CD4-positive, alpha-beta T cell (primary cell): ENCODE results near the gene CHKA. TPM values are rescaled to one million over a fixed set of nuclear protein-coding genes. Genes with fewer than 3 reads are reported as not detected.

Experiments used
- ATAC-seq: fragments of 200-7000 bp; cut with Tn5 transposase; one replicate; pipeline ENCODE4 v1.10.0; 2022; ENCODE audit warnings: mild to moderate bottlenecking; ENCODE audit not compliant: poor library complexity
- CTCF ChIA-PET: fragments of 350-600 bp; sonication (Branson Sonifier 250); formaldehyde crosslinking; loops from one replicate; lab custom pipeline; 2021; ENCODE audit warnings: antibody characterized with exemption, inconsistent platforms; lab: Charles Lee
- POLR2A ChIA-PET: fragments of 350-600 bp; sonication (Branson Sonifier 250); formaldehyde crosslinking; loops from one replicate; lab custom pipeline; 2021; ENCODE audit warnings: antibody characterized with exemption, inconsistent platforms; lab: Charles Lee
- DNase-seq, 14 experiments: peaks; one replicate each; pipeline ENCODE4 v3.0.0-alpha.2; 2013 to 2020; ENCODE audit warnings: mixed read lengths in 2 of 14
- H3K27ac ChIP-seq, 2 donors: one replicate each; pipeline versions ENCODE4 v1.5.1 to v1.7.0; 2013; ENCODE audit warnings: low read length in 2 of 2, low read depth in 1 of 2, mild to moderate bottlenecking in 1 of 2
- H3K27me3 ChIP-seq, 2 experiments: 1 replicate in 1 of 2; 2 replicates in 1 of 2; pipeline versions ENCODE4 v1.6.1 to v1.7.0; 2013; ENCODE audit warnings: low read length in 2 of 2, control low read depth in 1 of 2, mild to moderate bottlenecking in 1 of 2, moderate library complexity in 1 of 2; ENCODE audit not compliant: insufficient read depth in 2 of 2, control insufficient read depth in 1 of 2
- H3K36me3 ChIP-seq: one replicate; pipeline ENCODE4 v1.6.1; 2013; ENCODE audit warnings: low read length, control low read depth; ENCODE audit not compliant: insufficient read depth
- H3K4me1 ChIP-seq: one replicate; pipeline ENCODE4 v1.6.1; 2013; ENCODE audit warnings: low read length, control low read depth; ENCODE audit not compliant: insufficient read depth
- H3K4me3 ChIP-seq: one replicate; pipeline ENCODE4 v1.5.1; 2013; ENCODE audit warnings: mild to moderate bottlenecking, low read length, moderate library complexity
- H3K9me3 ChIP-seq, 2 experiments: 1 replicate in 1 of 2; 2 replicates in 1 of 2; pipeline versions ENCODE4 v1.6.1 to v1.7.0; 2013; ENCODE audit warnings: low read length in 2 of 2, mild to moderate bottlenecking in 2 of 2, control low read depth in 1 of 2, moderate library complexity in 1 of 2; ENCODE audit not compliant: control insufficient read depth in 1 of 2, insufficient read depth in 1 of 2
- H3K27ac Mint-ChIP-seq: one replicate; pipeline ENCODE4 v1.8.0; 2020; ENCODE audit warnings: mixed read lengths
- H3K27me3 Mint-ChIP-seq: one replicate; pipeline ENCODE4 v1.8.0; 2021; ENCODE audit warnings: mixed read lengths
- H3K36me3 Mint-ChIP-seq: one replicate; pipeline ENCODE4 v1.8.0; 2021; ENCODE audit warnings: low read depth, mixed read lengths
- H3K4me1 Mint-ChIP-seq: one replicate; pipeline ENCODE4 v1.8.0; 2021; ENCODE audit warnings: low read depth, mixed read lengths
- H3K4me3 Mint-ChIP-seq: one replicate; pipeline ENCODE4 v1.8.0; 2020; ENCODE audit warnings: mild to moderate bottlenecking, mixed read lengths
- H3K9me3 Mint-ChIP-seq: one replicate; pipeline ENCODE4 v1.8.0; 2020; ENCODE audit warnings: mixed read lengths
- intact Hi-C, 2 experiments: fragments of 100-400 bp; cut with DNase I in 1 of 2; cut with micrococcal nuclease in 1 of 2; formaldehyde crosslinking; loops; one replicate each; pipeline versions ENCODE4 v1.15.1 to v1.9.0; 2023 to 2025; cut with DNase I, micrococcal nuclease
- total RNA-seq, 174 experiments: library from RNA in 2 of 174; stranded (reverse) in 2 of 174; gene quantifications; one replicate each; pipeline ENCODE4 v1.2.3 and lab custom pipeline; 2021 to 2026
- TF ChIP-seq, protein P1 (sequence below): fragments of 200-600 bp; IDR thresholded peaks from one replicate; pipeline ENCODE4 v1.8.0; 2022; ENCODE audit warnings: antibody characterized with exemption, mild to moderate bottlenecking

The CHKA gene
- total RNA-seq, 2 experiments from 2014 or later, result 30.1 to 31.4 TPM

DNA sequence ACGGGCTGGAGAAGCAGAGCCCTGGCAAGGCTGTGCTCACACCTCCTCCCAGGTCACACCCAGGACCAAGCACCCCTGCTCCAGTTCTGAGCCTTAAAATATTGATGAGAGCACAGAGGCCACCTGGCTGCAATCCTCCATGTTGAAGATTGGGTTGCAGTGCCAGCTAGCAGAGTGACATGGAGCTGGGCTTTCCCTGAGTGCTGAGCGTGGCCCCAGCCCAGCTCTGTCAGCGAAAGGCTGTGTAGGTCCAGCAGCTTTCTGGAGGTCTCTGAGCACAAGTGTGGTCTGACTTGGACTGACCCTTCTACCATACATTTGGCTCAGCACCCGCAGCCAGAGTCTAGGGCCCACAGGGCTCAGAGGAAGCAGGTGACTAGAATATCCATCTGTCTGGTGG is 4.0 kb upstream of the CHKA start:
- intact Hi-C loops, result loop anchor here in 1 of 2 experiments (10.0 kb wide), 1 partner anchor 80 kb away; no protein-coding TSS in a partner anchor
- peaks cover 14 to 26% of the 10 kb centered on the region in 2 experiments for H3K27me3 ChIP-seq
- POLR2A ChIA-PET, result no interaction called here
- ATAC-seq (no peak), DNase-seq (no peak)
- H3K9me3 ChIP-seq, result peaks cover 0 to 7% of the 10 kb centered on the region in 2 experiments
- no peak overlapping the region for H3K27ac ChIP-seq
- Mint-ChIP-seq H3K9me3 (no peaks in the 10 kb centered on the region), H3K36me3 (peaks cover 3% of the 10 kb centered on the region), H3K27me3 (peaks cover 27% of the 10 kb centered on the region), H3K27ac (no peak overlapping the region), H3K4me1 (peaks cover 7% of the 10 kb centered on the region), H3K4me3 (no peak overlapping the region)
- peaks cover 12% of the 10 kb centered on the region for H3K4me1 ChIP-seq
- H3K36me3 ChIP-seq, result no peaks in the 10 kb centered on the region
- CTCF ChIA-PET, result no interaction called here
- TF ChIP-seq, protein P1, sequence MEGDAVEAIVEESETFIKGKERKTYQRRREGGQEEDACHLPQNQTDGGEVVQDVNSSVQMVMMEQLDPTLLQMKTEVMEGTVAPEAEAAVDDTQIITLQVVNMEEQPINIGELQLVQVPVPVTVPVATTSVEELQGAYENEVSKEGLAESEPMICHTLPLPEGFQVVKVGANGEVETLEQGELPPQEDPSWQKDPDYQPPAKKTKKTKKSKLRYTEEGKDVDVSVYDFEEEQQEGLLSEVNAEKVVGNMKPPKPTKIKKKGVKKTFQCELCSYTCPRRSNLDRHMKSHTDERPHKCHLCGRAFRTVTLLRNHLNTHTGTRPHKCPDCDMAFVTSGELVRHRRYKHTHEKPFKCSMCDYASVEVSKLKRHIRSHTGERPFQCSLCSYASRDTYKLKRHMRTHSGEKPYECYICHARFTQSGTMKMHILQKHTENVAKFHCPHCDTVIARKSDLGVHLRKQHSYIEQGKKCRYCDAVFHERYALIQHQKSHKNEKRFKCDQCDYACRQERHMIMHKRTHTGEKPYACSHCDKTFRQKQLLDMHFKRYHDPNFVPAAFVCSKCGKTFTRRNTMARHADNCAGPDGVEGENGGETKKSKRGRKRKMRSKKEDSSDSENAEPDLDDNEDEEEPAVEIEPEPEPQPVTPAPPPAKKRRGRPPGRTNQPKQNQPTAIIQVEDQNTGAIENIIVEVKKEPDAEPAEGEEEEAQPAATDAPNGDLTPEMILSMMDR, result no peak
- H3K4me3 ChIP-seq, result no peak overlapping the region

- peaks cover 10% of the 10 kb centered on the region for H3K27me3 Mint-ChIP-seq
- ChIA-PET CTCF (no interaction called here), POLR2A (no interaction called here)
- no peak overlapping the region for H3K27ac Mint-ChIP-seq
- Histone ChIP-seq H3K27me3 (peaks cover 4 to 5% of the 10 kb centered on the region in 2 experiments), H3K4me1 (peaks cover 15% of the 10 kb centered on the region), H3K9me3 (peaks cover 0 to 6% of the 10 kb centered on the region in 2 experiments), H3K4me3 (no peak overlapping the region), H3K27ac (no peak overlapping the region), H3K36me3 (no peaks in the 10 kb centered on the region)
- peak overlapping the region; percentile 67 for H3K4me3 Mint-ChIP-seq
- peaks cover 9% of the 10 kb centered on the region for H3K4me1 Mint-ChIP-seq
- TF ChIP-seq, protein P1, result no peak
- no peak for DNase-seq
- no peaks in the 10 kb centered on the region for H3K9me3 Mint-ChIP-seq
- intact Hi-C loops, result loop anchor here (5.0 to 10.0 kb wide), 3 partner anchors 82 to 629 kb away; partner anchors contain the start of genes C11orf24 (in 1 of the 2) and TESMIN (in 1 of the 2)
- no peak for ATAC-seq
- peaks cover 5% of the 10 kb centered on the region for H3K36me3 Mint-ChIP-seq
Observed at GRCh38 chr11:68122936-68123539, 1.9 kb upstream of the CHKA start.

- H3K27ac ChIP-seq, result no peak overlapping the region
- POLR2A ChIA-PET, result interaction anchor here (0.9 to 1.3 kb wide), 2 partner anchors 83 to 90 kb away, joined by 3 read pairs; partner anchors contain the start of gene NDUFS8
- intact Hi-C loops, result loop anchor here (2.0 to 10.0 kb wide), 5 partner anchors 84 to 632 kb away; partner anchors contain the start of genes C11orf24 (in 1 of the 2), KMT5B (in 1 of the 2), NDUFS8 (in 1 of the 2) and TESMIN (in 1 of the 2)
- Mint-ChIP-seq H3K4me1 (peaks cover 9% of the 10 kb centered on the region), H3K9me3 (no peaks in the 10 kb centered on the region), H3K4me3 (peak overlapping the region; percentile 87), H3K27ac (peak overlapping the region; percentile 75), H3K27me3 (no peaks in the 10 kb centered on the region), H3K36me3 (peaks cover 5% of the 10 kb centered on the region)
- peak in 13 of 14 experiments; percentile 17 to 84 (median 48) for DNase-seq
- CTCF ChIA-PET, result interaction anchor here (1.2 kb wide), 1 partner anchor 89 kb away, joined by 4 read pairs; no protein-coding TSS in a partner anchor
- peaks cover 15% of the 10 kb centered on the region for H3K4me1 ChIP-seq
- peak; percentile 71 for ATAC-seq
- TF ChIP-seq, protein P1, result no peak
- peak overlapping the region; percentile 40 for H3K4me3 ChIP-seq
- no peaks in the 10 kb centered on the region for H3K27me3 ChIP-seq
- H3K9me3 ChIP-seq, result no peaks in the 10 kb centered on the region
- no peaks in the 10 kb centered on the region for H3K36me3 ChIP-seq
Observed at GRCh38 chr11:68120273-68121066, 718 bp downstream of the CHKA start.
